Ovary (tissue), 3 donors: ENCODE results near the gene ARHGEF17.

Experiments
- EP300 ChIP-seq: sonication (generic); formaldehyde crosslinking; IDR thresholded peaks from one replicate; pipeline ENCODE4 v1.6.1; 2017; ENCODE audit warnings: antibody characterized with exemption
- POLR2A ChIP-seq: fragments of 450-650 bp; IDR thresholded peaks from one replicate; pipeline ENCODE4 v1.6.1; 2017; ENCODE audit warnings: antibody characterized with exemption, mild to moderate bottlenecking, moderate library complexity
- TF ChIP-seq, protein P1 (sequence below), 3 donors: fragments of 450-650 bp in 2 of 3; fragments of 200-600 bp in 1 of 3; IDR thresholded peaks; one replicate each; pipeline versions ENCODE4 v1.5.1 to v1.8.0; 2016 to 2022; ENCODE audit warnings: antibody characterized with exemption in 3 of 3, mild to moderate bottlenecking in 1 of 3
- donor health status: DM: no; HTN: no; CAD: no.

DNA sequence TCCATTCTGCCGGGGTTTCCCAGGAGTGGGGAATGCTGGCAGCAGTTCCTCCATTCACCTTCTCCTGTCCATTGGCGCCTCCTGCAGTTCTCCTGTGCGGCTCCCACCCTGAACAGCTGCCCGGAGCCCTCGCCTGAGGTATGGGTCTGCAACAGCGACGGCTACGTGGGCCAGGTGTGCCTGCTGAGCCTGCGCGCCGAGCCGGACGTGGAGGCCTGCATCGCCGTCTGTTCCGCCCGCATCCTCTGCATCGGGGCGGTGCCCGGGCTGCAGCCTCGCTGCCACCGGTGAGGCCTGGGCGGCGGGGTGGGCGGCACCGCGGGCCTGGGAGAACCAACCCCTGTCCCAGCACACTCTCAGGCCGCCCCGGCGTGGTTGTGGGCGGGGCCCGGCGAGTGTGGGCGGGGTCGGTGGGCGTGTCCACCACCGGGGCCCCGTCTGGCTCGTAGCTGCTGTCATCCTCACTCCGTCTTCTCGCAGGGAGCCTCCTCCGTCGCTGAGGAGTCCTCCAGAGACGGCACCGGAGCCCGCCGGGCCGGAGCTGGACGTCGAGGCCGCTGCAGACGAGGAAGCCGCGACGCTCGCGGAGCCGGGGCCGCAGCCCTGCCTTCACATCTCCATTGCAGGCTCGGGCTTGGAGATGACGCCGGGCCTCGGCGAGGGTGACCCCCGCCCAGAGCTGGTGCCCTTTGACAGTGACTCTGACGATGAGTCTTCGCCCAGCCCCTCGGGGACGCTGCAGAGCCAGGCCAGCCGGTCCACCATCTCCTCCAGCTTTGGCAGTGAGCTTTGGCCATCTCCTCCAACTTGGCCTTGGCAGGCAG lies 54.1 kb downstream of the ARHGEF17 start:
- TF ChIP-seq, protein P1, sequence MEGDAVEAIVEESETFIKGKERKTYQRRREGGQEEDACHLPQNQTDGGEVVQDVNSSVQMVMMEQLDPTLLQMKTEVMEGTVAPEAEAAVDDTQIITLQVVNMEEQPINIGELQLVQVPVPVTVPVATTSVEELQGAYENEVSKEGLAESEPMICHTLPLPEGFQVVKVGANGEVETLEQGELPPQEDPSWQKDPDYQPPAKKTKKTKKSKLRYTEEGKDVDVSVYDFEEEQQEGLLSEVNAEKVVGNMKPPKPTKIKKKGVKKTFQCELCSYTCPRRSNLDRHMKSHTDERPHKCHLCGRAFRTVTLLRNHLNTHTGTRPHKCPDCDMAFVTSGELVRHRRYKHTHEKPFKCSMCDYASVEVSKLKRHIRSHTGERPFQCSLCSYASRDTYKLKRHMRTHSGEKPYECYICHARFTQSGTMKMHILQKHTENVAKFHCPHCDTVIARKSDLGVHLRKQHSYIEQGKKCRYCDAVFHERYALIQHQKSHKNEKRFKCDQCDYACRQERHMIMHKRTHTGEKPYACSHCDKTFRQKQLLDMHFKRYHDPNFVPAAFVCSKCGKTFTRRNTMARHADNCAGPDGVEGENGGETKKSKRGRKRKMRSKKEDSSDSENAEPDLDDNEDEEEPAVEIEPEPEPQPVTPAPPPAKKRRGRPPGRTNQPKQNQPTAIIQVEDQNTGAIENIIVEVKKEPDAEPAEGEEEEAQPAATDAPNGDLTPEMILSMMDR (IDR thresholded peaks at IDR 0.05), result no peak
- TF ChIP-seq POLR2A, result no peak
- TF ChIP-seq EP300, result no peak
